SKM-1 treated with dmso at 0.1 percent for 144 hours (cell line): ENCODE data around the gene MTUS2.

Source experiments
- DNase-seq: peaks from one replicate; lab custom pipeline; 2025; ENCODE audit not compliant: unreplicated experiment; lab: John Stamatoyannopoulos, UW

Gene MTUS2

GRCh38 chr13:28856287-28856686 is 36.1 kb downstream of the MTUS2 start:
- no peak for DNase-seq

GRCh38 chr13:28859069-28859468 is 38.9 kb downstream of the MTUS2 start:
- DNase-seq = no peak

- no peak for DNase-seq
Measured at GRCh38 chr13:28859717-28860116, 39.6 kb downstream of the MTUS2 start.

- DNase-seq = no peak
Measured at GRCh38 chr13:28864544-28864943, 44.4 kb downstream of the MTUS2 start.

- DNase-seq = no peak
Measured at GRCh38 chr13:28865149-28865744, 45.1 kb downstream of the MTUS2 start.

GRCh38 chr13:28865951-28866350 is 45.8 kb downstream of the MTUS2 start:
- no peak for DNase-seq

GRCh38 chr13:28866932-28867331 is 46.8 kb downstream of the MTUS2 start:
- DNase-seq = no peak

GRCh38 chr13:28867564-28867963 is 47.4 kb downstream of the MTUS2 start:
- no peak for DNase-seq

GRCh38 chr13:28872427-28873176 is 52.5 kb downstream of the MTUS2 start:
- DNase-seq = no peak

- DNase-seq = no peak
Measured at GRCh38 chr13:28875846-28876615, 55.9 kb downstream of the MTUS2 start.

GRCh38 chr13:28877408-28877807 is 57.3 kb downstream of the MTUS2 start:
- no peak for DNase-seq

- no peak for DNase-seq
Measured at GRCh38 chr13:28885181-28885580, 65.0 kb downstream of the MTUS2 start.

- DNase-seq = no peak
Measured at GRCh38 chr13:28889086-28889732, 69.1 kb downstream of the MTUS2 start.

GRCh38 chr13:28890712-28891111 is 70.6 kb downstream of the MTUS2 start:
- DNase-seq = no peak

GRCh38 chr13:28918030-28918429 is 97.9 kb downstream of the MTUS2 start:
- DNase-seq = no peak

GRCh38 chr13:28922341-28922740 is 102.2 kb downstream of the MTUS2 start:
- no peak for DNase-seq

GRCh38 chr13:28935104-28935503 is 115.0 kb downstream of the MTUS2 start:
- no peak for DNase-seq

GRCh38 chr13:28942906-28943305 is 122.8 kb downstream of the MTUS2 start:
- DNase-seq = no peak

GRCh38 chr13:28953714-28954418 is 133.7 kb downstream of the MTUS2 start:
- DNase-seq = no peak

GRCh38 chr13:28954419-28954725 is 134.2 kb downstream of the MTUS2 start:
- no peak for DNase-seq

GRCh38 chr13:28954810-28955209 is 134.7 kb downstream of the MTUS2 start:
- DNase-seq = no peak
